Small intestine (tissue), 7 donors: Measurements from ENCODE around the gene KMT2A. TPM values are rescaled to one million over a fixed set of nuclear protein-coding genes. Genes with fewer than 3 reads are reported as not detected.
"Not testable (repeated sequence)": the region's sequence is repeated elsewhere in the genome, so short reads cannot be mapped to it uniquely, and the experiment has no call there.

Source experiments
- DNase-seq, 2 donors: peaks; one replicate each; pipeline versions ENCODE4 v3.0.0 to v3.0.0-alpha.2; 2013
- FAIRE-seq: peaks from 2 replicates; lab custom pipeline; 2012; peaks lifted over from hg19 to GRCh38; lab: Jason Lieb, UNC
- H3K27ac ChIP-seq, 3 donors: one replicate each; pipeline ENCODE4 v1.5.1; 2013; ENCODE audit warnings: low read length in 2 of 3, mild to moderate bottlenecking in 2 of 3, control low read depth in 1 of 3, inconsistent platforms in 1 of 3, low read depth in 1 of 3, moderate library complexity in 1 of 3
- H3K27me3 ChIP-seq, 3 donors: one replicate each; pipeline ENCODE4 v1.6.1; 2013; ENCODE audit warnings: low read length in 3 of 3, inconsistent platforms in 1 of 3; ENCODE audit not compliant: control insufficient read depth in 3 of 3, insufficient read depth in 3 of 3
- H3K36me3 ChIP-seq, 3 donors: one replicate each; pipeline ENCODE4 v1.6.1; 2013; ENCODE audit warnings: low read length in 3 of 3, inconsistent platforms in 1 of 3, low read depth in 1 of 3, mild to moderate bottlenecking in 1 of 3, moderate library complexity in 1 of 3; ENCODE audit not compliant: control insufficient read depth in 3 of 3, insufficient read depth in 2 of 3
- H3K4me1 ChIP-seq, 3 donors: one replicate each; pipeline ENCODE4 v1.6.1; 2013; ENCODE audit warnings: low read length in 2 of 3, inconsistent platforms in 1 of 3, low read depth in 1 of 3, mild to moderate bottlenecking in 1 of 3, moderate library complexity in 1 of 3; ENCODE audit not compliant: control insufficient read depth in 3 of 3, insufficient read depth in 2 of 3
- H3K4me3 ChIP-seq, 3 donors: one replicate each; pipeline ENCODE4 v1.5.1; 2013; ENCODE audit warnings: low read length in 3 of 3, control low read depth in 1 of 3, inconsistent platforms in 1 of 3, low read depth in 1 of 3, mild to moderate bottlenecking in 1 of 3, moderate library complexity in 1 of 3
- H3K9me3 ChIP-seq, 2 donors: one replicate each; pipeline ENCODE4 v1.6.1; 2013; ENCODE audit warnings: low read depth in 1 of 2, low read length in 1 of 2; ENCODE audit not compliant: control insufficient read depth in 2 of 2, insufficient read depth in 1 of 2
- WGBS, 3 donors: extraction: QIAGEN DNeasy Blood & Tissue Kit; methylation state at CpG; one replicate each; pipeline ENCODE4 v1.1.7; 2013; 5-methylcytosine and 5-hydroxymethylcytosine counted together
- polyA plus RNA-seq, 4 donors: library from polyadenylated mRNA; stranded (reverse) in 3 of 4; unstranded in 1 of 4; fragments of 200-250 nt in 3 of 4; fragments of 120-200 nt in 1 of 4; gene quantifications; one replicate each; pipeline versions ENCODE4 v1.2.1 to v1.2.3, GENCODE V29; 2013
- donor health status: healthy with polysubstance abuse.
- donor health status: control.
- donor health status: control.
- donor health status: Bipolar disorder and iron deficiency.
- donor health status: healthy.

KMT2A gene
- polyA plus RNA-seq, 4 donors = 7.3 to 33.5 (median 9.5) TPM

DNA sequence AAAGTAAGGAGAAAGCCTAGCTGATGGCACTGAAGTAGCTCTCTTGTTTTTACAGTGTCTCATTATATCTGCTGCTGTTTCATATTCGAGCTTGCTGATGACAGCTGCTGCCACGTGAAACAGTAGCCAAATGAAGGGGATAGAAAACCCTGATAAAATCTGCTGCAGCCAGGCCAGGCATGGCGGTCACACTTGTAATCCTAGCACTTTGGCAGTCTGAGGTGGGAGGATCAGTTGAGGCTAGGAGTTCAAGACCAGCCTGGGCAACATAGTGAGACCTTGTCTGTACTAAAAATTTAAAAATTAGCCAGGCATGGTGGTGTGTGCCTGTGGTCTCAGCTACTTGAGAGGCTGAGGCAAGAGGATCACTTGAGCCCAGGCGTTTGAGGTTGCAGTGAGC lies 116.0 kb downstream of the KMT2A start:
- 85 to 91% (median 85%) methylated on average over 4 of the region's 4 CpGs for WGBS, 3 donors
- peaks cover 2 to 51% (median 11%) of the 10 kb centered on the region in 3 donors for H3K36me3 ChIP-seq
- no peak overlapping the region for H3K4me3 ChIP-seq
- no peak for DNase-seq
- no peaks in the 10 kb centered on the region for H3K27me3 ChIP-seq
- FAIRE-seq = no peak
- H3K9me3 ChIP-seq = no peaks in the 10 kb centered on the region
- H3K4me1 ChIP-seq = no peaks in the 10 kb centered on the region
- no peak overlapping the region for H3K27ac ChIP-seq

DNA sequence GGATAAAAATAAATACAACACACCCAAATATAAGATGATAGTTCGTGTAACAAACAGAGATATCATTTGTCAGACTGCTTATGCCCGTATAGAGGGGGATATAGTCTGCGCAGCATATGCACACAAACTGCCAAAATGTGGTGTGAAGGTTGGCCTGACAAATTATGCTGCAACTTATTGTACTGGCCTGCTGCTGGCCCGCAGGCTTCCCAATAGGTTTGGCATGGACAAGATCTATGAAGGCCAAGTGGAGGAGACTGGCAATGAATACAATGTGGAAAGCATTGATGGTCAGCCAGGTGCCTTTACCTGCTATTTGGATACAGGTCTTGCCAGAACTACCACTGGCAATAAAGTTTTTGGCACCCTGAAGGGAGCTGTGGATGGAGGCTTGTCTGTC lies 124.5 kb downstream of the KMT2A start:
- Histone ChIP-seq H3K36me3 (peaks cover 2 to 18% (median 2%) of the 10 kb centered on the region in 3 donors), H3K27me3 (no peaks in the 10 kb centered on the region), H3K4me1 (peaks cover 0 to 3% (median 3%) of the 10 kb centered on the region in 3 donors), H3K27ac (no peak overlapping the region), H3K9me3 (no peaks in the 10 kb centered on the region), H3K4me3 (no peak overlapping the region)
- DNase-seq (no peak), FAIRE-seq (no peak)
- 91 to 92% (median 91%) methylated on average over 4 of the region's 4 CpGs for WGBS, 3 donors

GRCh38 chr11:118565051-118565450 lies 128.8 kb downstream of the KMT2A start:
- Histone ChIP-seq H3K4me1 (peaks cover 0 to 3% (median 3%) of the 10 kb centered on the region in 3 donors), H3K36me3 (peaks cover 0 to 2% (median 0%) of the 10 kb centered on the region in 3 donors), H3K9me3 (no peaks in the 10 kb centered on the region), H3K27ac (peak overlapping the region in 1 of 3 donors; percentile 64), H3K27me3 (no peaks in the 10 kb centered on the region), H3K4me3 (peak overlapping the region in 1 of 3 donors; percentile 6)
- FAIRE-seq (no peak), DNase-seq (peak in 1 of 2 donors; percentile 9)
- 43 to 56% (median 52%) methylated on average over 5 of the region's 5 CpGs for WGBS, 3 donors

- Histone ChIP-seq H3K4me3 (no peak overlapping the region), H3K36me3 (peaks cover 0 to 1% (median 0%) of the 10 kb centered on the region in 3 donors), H3K27ac (no peak overlapping the region), H3K27me3 (no peaks in the 10 kb centered on the region), H3K9me3 (no peaks in the 10 kb centered on the region), H3K4me1 (peaks cover under 1 to 7% (median 6%) of the 10 kb centered on the region in 3 donors)
- WGBS, 3 donors = 57 to 80% (median 67%) methylated on average over 2 of the region's 2 CpGs
- DNase-seq (no peak), FAIRE-seq (no peak)
Measured at GRCh38 chr11:118569670-118570069, 133.4 kb downstream of the KMT2A start.

- Histone ChIP-seq H3K4me1 (peaks cover 2 to 5% (median 5%) of the 10 kb centered on the region in 3 donors), H3K36me3 (peaks cover 0 to 2% (median 0%) of the 10 kb centered on the region in 3 donors), H3K9me3 (no peaks in the 10 kb centered on the region), H3K4me3 (no peak overlapping the region), H3K27ac (no peak overlapping the region), H3K27me3 (no peaks in the 10 kb centered on the region)
- 86 to 95% (median 90%) methylated on average over 1 of the region's 1 CpG for WGBS, 3 donors
- DNase-seq (no peak), FAIRE-seq (no peak)
Measured at GRCh38 chr11:118570787-118571186, 134.5 kb downstream of the KMT2A start.

DNA sequence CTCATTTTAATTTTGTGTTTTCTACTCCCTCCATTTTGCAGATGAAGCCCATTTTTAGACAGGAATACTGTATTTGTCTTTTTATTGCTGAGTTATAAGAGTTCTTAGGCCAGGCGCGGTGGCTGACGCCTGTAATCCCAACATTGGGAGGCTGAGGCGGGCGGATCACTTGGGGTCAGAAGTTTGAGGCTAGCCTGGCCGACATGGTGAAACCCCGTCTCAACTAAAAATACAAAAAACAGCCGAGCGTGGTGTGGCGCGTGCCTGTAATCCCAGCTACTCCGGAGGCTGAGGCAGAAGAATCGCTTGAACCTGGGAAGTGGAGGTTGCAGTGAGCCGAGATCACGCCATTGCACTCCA lies 135.4 kb downstream of the KMT2A start:
- H3K27me3 ChIP-seq, H3K4me1 ChIP-seq, H3K9me3 ChIP-seq, FAIRE-seq, H3K36me3 ChIP-seq: not testable (repeated sequence)
- peak overlapping the region; percentile 96 to 99 (median 98) for H3K27ac ChIP-seq
- peak in 1 of 2 donors; percentile 38 for DNase-seq
- 7 to 25% (median 9%) methylated on average over 15 of the region's 15 CpGs for WGBS, 3 donors
- H3K4me3 ChIP-seq = peak overlapping the region in 2 of 3 donors; percentile 82 to 99

GRCh38 chr11:118572061-118572980 lies 136.0 kb downstream of the KMT2A start, which contains the start of gene ARCN1:
TSS of gene ARCN1 (plus strand) at chr11:118572409. CDS start at chr11:118572548, 139 bp downstream.
- H3K27ac ChIP-seq = peak within 1 kb of the TSS; percentile 96 to 99 (median 98)
- FAIRE-seq = no peak
- H3K27me3 ChIP-seq = no peaks in the 10 kb centered on the region
- peaks cover 2 to 5% (median 5%) of the 10 kb centered on the region in 3 donors for H3K4me1 ChIP-seq
- peak; percentile 73 to 94 for DNase-seq
- H3K4me3 ChIP-seq = peak within 1 kb of the TSS; percentile 82 to 100 (median 99)
- H3K9me3 ChIP-seq = no peaks in the 10 kb centered on the region
- WGBS, 3 donors = 0% methylated on average over 52 to 55 of the region's 55 CpGs
- peaks cover 0 to 9% (median 2%) of the 10 kb centered on the region in 3 donors for H3K36me3 ChIP-seq

- DNase-seq = peak; percentile 61 to 65
- Histone ChIP-seq H3K4me1 (peaks cover 2 to 5% (median 5%) of the 10 kb centered on the region in 3 donors), H3K27ac (peak overlapping the region; percentile 96 to 99 (median 98)), H3K36me3 (peaks cover 0 to 13% (median 2%) of the 10 kb centered on the region in 3 donors), H3K9me3 (no peaks in the 10 kb centered on the region), H3K4me3 (peak overlapping the region; percentile 82 to 100 (median 99)), H3K27me3 (no peaks in the 10 kb centered on the region)
- 1 to 2% (median 2%) methylated on average over 10 of the region's 10 CpGs for WGBS, 3 donors
- no peak for FAIRE-seq
Measured at GRCh38 chr11:118572981-118573550, 136.8 kb downstream of the KMT2A start.
